ENCODE measurements around the gene WNT11. TPM values are rescaled to one million over a fixed set of nuclear protein-coding genes. Genes with fewer than 3 reads are reported as not detected.

WNT11 gene
- total RNA-seq: 0.94 TPM

DNA sequence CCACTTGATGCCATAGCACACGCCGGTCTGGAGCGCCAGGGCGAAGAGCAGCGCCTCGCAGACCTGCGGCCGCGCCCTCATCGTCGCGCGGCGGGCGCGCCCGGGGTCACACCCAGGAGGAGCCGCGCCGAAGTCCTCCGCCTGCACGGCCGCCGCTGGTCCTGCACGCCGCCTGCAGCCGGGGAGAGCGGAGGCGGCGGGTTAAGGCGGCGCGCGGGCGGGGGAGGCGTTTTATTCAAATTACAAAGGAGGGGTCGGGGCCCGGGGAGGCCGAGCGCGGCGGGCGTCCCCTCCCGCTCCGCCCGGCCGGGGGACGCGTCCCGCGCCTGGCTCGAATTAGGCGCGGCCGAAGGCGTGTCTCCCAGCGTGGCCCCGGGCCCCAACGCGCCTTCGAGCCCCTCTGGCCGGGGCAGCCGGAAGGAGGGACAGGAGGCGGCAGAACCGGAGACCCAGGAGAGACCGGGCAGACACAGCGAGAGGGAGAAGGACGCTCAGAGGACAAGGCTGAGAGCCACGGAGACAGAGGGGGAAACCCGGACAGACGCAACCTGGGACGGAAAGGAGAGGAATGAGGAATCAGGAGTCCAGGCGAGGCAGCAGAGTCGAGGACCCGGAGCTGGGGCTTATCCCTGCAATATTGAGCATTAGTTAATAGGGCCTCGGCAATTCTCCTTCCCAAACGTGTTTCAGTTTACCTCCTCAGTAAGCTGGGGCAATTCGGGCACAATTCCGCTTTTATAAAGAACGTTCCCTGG, at the start of gene WNT11:
WNT11 (minus strand) TSS at position 176 of the 755 bp plus-strand sequence; CDS start at position 81, 95 bp downstream.
- Histone ChIP-seq H3K9me3 (ENCODE audit: low read depth, low read length) (no peaks in the 10 kb centered on the region), H3K4me3 (ENCODE audit: low read length) (peak within 1 kb of the TSS; percentile 16), H3K27me3 (ENCODE audit: insufficient read depth, low read length) (peaks cover 56% of the 10 kb centered on the region), H3K4me1 (ENCODE audit: insufficient read depth, low read length) (peaks cover 50% of the 10 kb centered on the region)

- Histone ChIP-seq H3K27me3 (ENCODE audit: insufficient read depth, low read length) (no peaks in the 10 kb centered on the region), H3K4me3 (ENCODE audit: low read length) (no peak overlapping the region), H3K9me3 (ENCODE audit: low read depth, low read length) (no peaks in the 10 kb centered on the region), H3K4me1 (ENCODE audit: insufficient read depth, low read length) (peaks cover 24% of the 10 kb centered on the region)
These were observed 47.1 kb upstream of the WNT11 start for GRCh38 chr11:76253416-76253815.

DNA sequence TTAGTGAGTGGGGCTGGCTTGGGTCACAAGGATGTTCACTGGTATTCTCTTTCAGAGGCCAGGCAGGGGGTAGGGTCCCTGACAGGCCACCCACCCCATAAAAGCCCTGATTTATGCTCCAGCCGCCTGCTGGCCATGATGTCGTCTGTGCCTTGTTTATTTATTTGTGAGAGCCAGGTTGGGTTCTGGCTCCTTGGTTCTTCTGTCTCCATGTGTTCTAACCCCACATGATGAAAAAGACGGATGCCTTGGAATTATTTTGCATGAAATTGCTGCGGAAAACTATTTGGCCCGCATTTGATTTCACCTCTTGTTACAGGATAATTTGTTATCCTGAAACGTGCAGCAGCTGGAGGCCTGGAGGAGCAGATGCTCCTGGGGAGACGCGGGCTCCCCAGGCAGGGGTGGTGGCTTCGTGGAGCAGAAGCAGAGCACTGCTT, 46.3 kb upstream of the WNT11 start:
- Histone ChIP-seq H3K27me3 (ENCODE audit: insufficient read depth, low read length) (no peaks in the 10 kb centered on the region), H3K9me3 (ENCODE audit: low read depth, low read length) (no peaks in the 10 kb centered on the region), H3K4me3 (ENCODE audit: low read length) (no peak overlapping the region), H3K4me1 (ENCODE audit: insufficient read depth, low read length) (peaks cover 24% of the 10 kb centered on the region)

GRCh38 chr11:76251576-76251975, 45.3 kb upstream of the WNT11 start:
- Histone ChIP-seq H3K9me3 (ENCODE audit: low read depth, low read length) (no peaks in the 10 kb centered on the region), H3K4me3 (ENCODE audit: low read length) (no peak overlapping the region)

DNA sequence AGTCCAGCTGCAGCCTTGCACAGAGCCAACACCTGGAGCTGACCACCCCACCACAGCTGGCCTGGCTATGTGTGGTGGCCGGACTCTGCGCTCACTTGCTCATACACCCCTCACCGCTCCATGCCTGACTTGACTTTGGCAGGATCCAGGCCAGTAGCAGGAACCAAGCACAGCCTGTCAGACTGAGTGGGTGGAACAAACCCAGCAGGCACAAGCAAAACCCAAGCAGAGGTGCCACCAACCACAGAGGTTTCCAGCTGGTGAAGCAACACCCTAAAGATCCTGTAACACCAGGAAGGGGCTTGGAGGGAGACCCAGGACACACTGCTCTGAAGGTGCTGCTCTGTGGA, 44.9 kb upstream of the WNT11 start:
- Histone ChIP-seq H3K4me3 (ENCODE audit: low read length) (no peak overlapping the region), H3K4me1 (ENCODE audit: insufficient read depth, low read length) (peaks cover 24% of the 10 kb centered on the region), H3K27me3 (ENCODE audit: insufficient read depth, low read length) (no peaks in the 10 kb centered on the region), H3K9me3 (ENCODE audit: low read depth, low read length) (no peaks in the 10 kb centered on the region)

More at GRCh38 chr11:76251576-76251975, 45.3 kb upstream of the WNT11 start:
- Histone ChIP-seq H3K27me3 (ENCODE audit: insufficient read depth, low read length) (no peaks in the 10 kb centered on the region), H3K4me1 (ENCODE audit: insufficient read depth, low read length) (peaks cover 24% of the 10 kb centered on the region)

DNA sequence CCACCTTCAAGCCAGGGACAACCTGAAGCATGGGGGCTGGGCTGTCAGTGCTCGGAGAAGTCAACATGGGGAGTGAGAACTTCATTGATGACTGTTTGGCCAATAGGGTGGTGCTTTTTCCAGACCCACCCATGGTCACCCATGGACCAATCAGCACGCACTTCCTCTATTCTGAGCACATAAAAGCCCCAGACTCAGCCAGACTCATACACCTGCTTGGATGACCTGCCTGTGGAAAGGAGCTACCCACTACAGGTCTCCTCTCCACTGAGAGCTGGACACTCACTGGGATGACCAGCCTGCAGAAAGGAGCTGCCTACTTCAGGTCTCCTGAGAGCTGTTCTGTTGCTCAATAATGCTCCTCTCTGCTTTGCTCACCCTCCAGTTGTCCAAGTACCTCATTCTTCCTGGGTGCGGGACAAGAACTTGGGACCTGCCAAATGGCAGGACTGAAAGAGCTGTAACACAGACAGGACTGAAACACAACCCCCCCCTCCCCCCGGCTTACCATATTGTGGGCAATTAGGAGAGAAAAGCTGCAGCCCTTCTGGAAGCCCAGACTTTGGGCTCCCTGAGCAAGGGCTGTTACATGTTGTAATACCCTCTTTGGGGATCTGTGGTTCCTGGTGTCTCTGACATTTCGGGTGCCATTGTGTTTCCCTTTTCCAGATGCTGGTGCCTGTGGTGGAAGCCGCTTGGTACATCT, 44.4 kb upstream of the WNT11 start:
- H3K4me1 ChIP-seq (ENCODE audit: insufficient read depth, low read length): peaks cover 24% of the 10 kb centered on the region
- H3K4me3 ChIP-seq (ENCODE audit: low read length): no peak overlapping the region
- H3K9me3 ChIP-seq (ENCODE audit: low read depth, low read length): no peaks in the 10 kb centered on the region
- H3K27me3 ChIP-seq (ENCODE audit: insufficient read depth, low read length): no peaks in the 10 kb centered on the region

DNA sequence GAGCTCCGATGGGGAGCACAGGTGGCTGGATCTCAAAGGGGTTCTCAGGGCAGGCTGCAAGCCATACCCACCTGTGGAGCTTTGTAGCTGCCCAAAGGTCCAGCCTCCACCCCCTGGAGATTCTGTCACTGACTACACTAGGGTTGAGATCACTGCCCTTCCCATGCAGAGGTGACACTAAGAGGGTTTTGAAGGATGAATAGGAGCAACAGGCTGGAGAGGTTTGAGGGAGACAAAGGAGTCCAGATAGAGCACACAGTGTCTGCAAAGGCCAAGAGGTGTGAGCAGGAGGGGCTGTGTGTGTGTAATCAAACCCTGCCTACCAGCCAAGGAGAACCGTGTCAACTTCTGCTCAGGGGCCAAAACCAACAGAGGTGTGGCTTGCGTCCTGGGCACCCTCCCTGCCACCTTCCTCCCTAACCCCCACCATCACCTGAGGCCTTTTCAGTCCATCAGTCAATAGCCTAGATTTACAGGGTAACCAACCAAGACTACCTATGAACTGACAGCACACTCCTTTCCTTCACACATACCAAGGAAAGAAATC, 43.0 kb upstream of the WNT11 start:
- no peaks in the 10 kb centered on the region for H3K9me3 ChIP-seq (ENCODE audit: low read depth, low read length)
- H3K4me3 ChIP-seq (ENCODE audit: low read length): no peak overlapping the region
- no peaks in the 10 kb centered on the region for H3K27me3 ChIP-seq (ENCODE audit: insufficient read depth, low read length)
- H3K4me1 ChIP-seq (ENCODE audit: insufficient read depth, low read length): peaks cover 24% of the 10 kb centered on the region

GRCh38 chr11:76248210-76248609, 41.9 kb upstream of the WNT11 start:
- Histone ChIP-seq H3K27me3 (ENCODE audit: insufficient read depth, low read length) (no peaks in the 10 kb centered on the region), H3K9me3 (ENCODE audit: low read depth, low read length) (no peaks in the 10 kb centered on the region), H3K4me3 (ENCODE audit: low read length) (no peak overlapping the region), H3K4me1 (ENCODE audit: insufficient read depth, low read length) (peaks cover 24% of the 10 kb centered on the region)

GRCh38 chr11:76247091-76247490, 40.8 kb upstream of the WNT11 start:
- H3K4me3 ChIP-seq (ENCODE audit: low read length): no peak overlapping the region
- no peaks in the 10 kb centered on the region for H3K9me3 ChIP-seq (ENCODE audit: low read depth, low read length)
- peaks cover 21% of the 10 kb centered on the region for H3K4me1 ChIP-seq (ENCODE audit: insufficient read depth, low read length)
- no peaks in the 10 kb centered on the region for H3K27me3 ChIP-seq (ENCODE audit: insufficient read depth, low read length)

DNA sequence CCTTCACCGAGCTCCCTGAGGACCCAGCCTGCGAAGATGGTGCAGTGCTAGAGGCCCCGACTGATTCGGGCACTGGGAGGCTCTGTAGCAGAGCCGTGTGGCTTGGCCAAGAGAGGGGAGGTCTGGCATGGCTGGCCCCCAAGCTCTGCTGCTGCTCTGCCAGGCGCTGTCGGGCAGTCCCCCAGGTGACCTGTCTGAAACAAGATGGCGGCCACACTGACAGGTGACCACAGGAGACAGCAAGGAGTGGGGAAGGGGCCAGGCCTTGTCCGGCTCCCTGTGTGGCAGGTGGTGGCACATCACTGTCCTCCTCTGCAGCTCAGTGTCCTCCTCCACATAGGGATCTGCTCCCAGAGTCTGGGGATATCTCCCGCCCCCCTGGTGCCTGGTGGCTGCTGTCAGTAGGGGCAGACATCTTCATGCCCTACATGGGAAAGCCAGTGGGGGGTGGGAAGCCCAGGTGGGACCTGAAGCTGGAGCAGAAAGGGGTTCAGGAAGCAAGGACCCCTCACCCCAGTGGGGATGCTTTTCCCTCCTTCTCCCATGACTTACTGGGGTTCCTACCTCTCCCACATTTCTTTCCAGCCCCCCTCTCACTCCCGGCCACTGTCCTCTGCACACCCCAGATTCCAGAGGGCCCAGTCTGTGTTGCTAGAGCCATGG, 40.1 kb upstream of the WNT11 start:
- Histone ChIP-seq H3K4me3 (ENCODE audit: low read length) (no peak overlapping the region), H3K4me1 (ENCODE audit: insufficient read depth, low read length) (peaks cover 14% of the 10 kb centered on the region), H3K27me3 (ENCODE audit: insufficient read depth, low read length) (no peaks in the 10 kb centered on the region), H3K9me3 (ENCODE audit: low read depth, low read length) (no peaks in the 10 kb centered on the region)

- H3K9me3 ChIP-seq (ENCODE audit: low read depth, low read length): no peaks in the 10 kb centered on the region
- no peak overlapping the region for H3K4me3 ChIP-seq (ENCODE audit: low read length)
- no peaks in the 10 kb centered on the region for H3K27me3 ChIP-seq (ENCODE audit: insufficient read depth, low read length)
- peaks cover 7% of the 10 kb centered on the region for H3K4me1 ChIP-seq (ENCODE audit: insufficient read depth, low read length)
These were observed 39.4 kb upstream of the WNT11 start for GRCh38 chr11:76245720-76246119.

DNA sequence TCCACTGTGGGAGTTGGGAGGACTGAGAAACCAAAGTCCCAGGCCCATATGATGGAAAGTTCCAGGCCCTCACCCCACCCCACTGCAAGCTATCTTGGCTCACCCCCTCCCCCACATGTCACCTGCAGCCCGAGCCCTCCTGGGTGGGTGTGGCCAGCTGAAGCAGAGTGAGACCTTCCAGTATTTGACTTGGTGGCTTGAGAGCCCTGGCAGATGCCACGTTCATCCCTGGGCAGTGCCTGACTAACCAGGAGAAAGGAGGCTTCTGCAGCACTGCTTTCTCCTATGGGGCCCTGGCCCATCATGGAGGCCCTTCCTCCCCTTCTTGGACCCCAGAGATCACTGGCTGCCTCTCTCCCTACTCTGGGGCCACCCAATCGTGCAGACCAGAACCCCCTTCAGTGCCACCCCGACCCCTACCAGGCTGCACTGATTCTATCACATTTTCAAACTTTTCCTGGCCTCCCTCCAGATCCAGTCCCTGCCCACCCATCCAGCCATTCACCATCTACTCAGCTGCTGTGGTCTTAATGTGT, 38.1 kb upstream of the WNT11 start:
- Histone ChIP-seq H3K9me3 (ENCODE audit: low read depth, low read length) (no peaks in the 10 kb centered on the region), H3K4me1 (ENCODE audit: insufficient read depth, low read length) (no peaks in the 10 kb centered on the region), H3K27me3 (ENCODE audit: insufficient read depth, low read length) (no peaks in the 10 kb centered on the region), H3K4me3 (ENCODE audit: low read length) (no peak overlapping the region)

DNA sequence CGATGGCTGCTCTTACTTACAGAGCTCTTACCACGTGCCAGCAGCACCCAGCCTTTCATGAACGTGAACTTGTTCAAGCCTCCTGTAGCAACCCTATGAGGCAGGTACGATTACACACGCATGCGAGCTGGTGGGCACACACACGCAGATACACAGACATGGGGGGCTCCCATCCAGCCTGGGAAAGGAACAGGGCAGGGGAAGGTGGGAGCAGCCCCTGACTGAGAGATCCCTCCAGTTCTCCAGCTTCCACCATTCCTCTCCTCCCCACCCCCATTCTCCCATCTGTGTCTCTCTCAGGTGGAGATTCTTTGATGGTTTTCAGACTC, 37.6 kb upstream of the WNT11 start:
- H3K4me3 ChIP-seq (ENCODE audit: low read length): no peak overlapping the region
- no peaks in the 10 kb centered on the region for H3K27me3 ChIP-seq (ENCODE audit: insufficient read depth, low read length)
- H3K9me3 ChIP-seq (ENCODE audit: low read depth, low read length): no peaks in the 10 kb centered on the region
- no peaks in the 10 kb centered on the region for H3K4me1 ChIP-seq (ENCODE audit: insufficient read depth, low read length)

GRCh38 chr11:76243193-76243956, 37.1 kb upstream of the WNT11 start:
- no peaks in the 10 kb centered on the region for H3K9me3 ChIP-seq (ENCODE audit: low read depth, low read length)
- no peaks in the 10 kb centered on the region for H3K4me1 ChIP-seq (ENCODE audit: insufficient read depth, low read length)
- no peaks in the 10 kb centered on the region for H3K27me3 ChIP-seq (ENCODE audit: insufficient read depth, low read length)
- H3K4me3 ChIP-seq (ENCODE audit: low read length): no peak overlapping the region
